ENCODE results near the gene ADGRE3. TPM values are rescaled to one million over a fixed set of nuclear protein-coding genes. Genes with fewer than 3 reads are reported as not detected.

The ADGRE3 gene
- total RNA-seq, 4 donors from 2014 or later = not detected

DNA sequence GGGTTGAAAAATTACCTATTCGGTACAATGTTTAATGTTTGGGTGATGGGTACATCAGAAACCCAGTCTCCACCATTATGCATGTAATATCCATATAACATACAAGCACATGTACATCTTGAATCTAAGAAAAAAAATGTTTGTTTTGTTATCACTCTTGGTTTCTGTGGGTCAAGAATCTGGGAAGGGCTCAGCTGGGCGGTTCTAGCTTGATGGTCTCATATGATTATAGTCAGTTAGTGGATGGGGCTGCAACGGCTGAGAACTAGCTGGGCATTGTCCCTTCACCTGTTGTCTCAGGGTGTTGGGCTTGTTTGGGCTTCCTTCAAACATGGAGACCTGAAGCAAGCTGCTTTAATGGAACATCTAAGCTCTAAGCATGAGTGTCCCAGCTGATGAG, 4.7 kb downstream of the ADGRE3 start:
- Histone ChIP-seq H3K4me1 (no peaks in the 10 kb centered on the region), H3K27ac (no peak overlapping the region), H3K9me3 (peaks cover 0 to 3% of the 10 kb centered on the region in 2 donors), H3K4me3 (no peak overlapping the region), H3K36me3 (no peaks in the 10 kb centered on the region), H3K27me3 (peaks cover 8% of the 10 kb centered on the region)
- intact Hi-C loops (cut with DNase I; ENCODE audit: low total_unique reads) = no loop called here
- WGBS, 2 donors (ENCODE audit: low coverage in 1 of 2) = 92 to 100% methylated on average over 1 to 3 of the region's 3 CpGs
- in situ Hi-C loops (cut with MboI; ENCODE audit: low pct_ligation_motif_present in 1 of 4, low pct_unique_long_range_greater_than_20kb in 1 of 4, low sequenced_read_pairs in 3 of 4) = no loop called here
- TF ChIP-seq, protein P1, sequence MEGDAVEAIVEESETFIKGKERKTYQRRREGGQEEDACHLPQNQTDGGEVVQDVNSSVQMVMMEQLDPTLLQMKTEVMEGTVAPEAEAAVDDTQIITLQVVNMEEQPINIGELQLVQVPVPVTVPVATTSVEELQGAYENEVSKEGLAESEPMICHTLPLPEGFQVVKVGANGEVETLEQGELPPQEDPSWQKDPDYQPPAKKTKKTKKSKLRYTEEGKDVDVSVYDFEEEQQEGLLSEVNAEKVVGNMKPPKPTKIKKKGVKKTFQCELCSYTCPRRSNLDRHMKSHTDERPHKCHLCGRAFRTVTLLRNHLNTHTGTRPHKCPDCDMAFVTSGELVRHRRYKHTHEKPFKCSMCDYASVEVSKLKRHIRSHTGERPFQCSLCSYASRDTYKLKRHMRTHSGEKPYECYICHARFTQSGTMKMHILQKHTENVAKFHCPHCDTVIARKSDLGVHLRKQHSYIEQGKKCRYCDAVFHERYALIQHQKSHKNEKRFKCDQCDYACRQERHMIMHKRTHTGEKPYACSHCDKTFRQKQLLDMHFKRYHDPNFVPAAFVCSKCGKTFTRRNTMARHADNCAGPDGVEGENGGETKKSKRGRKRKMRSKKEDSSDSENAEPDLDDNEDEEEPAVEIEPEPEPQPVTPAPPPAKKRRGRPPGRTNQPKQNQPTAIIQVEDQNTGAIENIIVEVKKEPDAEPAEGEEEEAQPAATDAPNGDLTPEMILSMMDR (IDR thresholded peaks at IDR 0.05) = no peak
- TF ChIP-seq POLR2AphosphoS5 (IDR thresholded peaks at IDR 0.05) (no peak), EP300 (IDR thresholded peaks at IDR 0.05; ENCODE audit: low read depth) (no peak), POLR2A (IDR thresholded peaks at IDR 0.05) (no peak)
- no peak for DNase-seq

DNA sequence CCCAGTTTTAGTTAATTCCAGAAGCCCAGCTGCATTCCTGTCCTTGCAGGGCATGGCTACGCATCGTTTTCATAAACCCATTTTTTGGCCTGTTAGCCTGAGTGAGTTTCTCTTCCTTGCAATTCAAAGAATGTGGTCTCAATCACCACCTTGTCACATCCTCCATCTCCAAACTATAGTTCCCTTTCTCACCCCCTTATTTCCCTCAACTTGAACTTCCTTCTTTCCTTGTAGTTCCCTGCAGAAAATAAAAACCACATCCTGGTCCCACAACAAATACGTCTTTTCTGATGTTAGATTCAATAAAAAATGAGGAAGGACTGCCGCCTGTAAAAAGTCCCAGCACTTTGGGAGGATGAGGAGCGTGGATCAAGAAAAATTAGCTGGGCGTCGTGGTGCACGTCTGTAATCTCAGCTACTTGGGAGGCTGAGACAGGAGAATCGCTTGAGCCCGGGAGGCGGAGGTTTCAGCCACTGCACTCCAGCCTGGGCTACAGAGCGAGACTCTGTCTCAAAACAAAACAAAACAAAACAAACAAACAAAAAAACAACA, 13.2 kb downstream of the ADGRE3 start:
- H3K4me3 ChIP-seq = no peak overlapping the region
- no peaks in the 10 kb centered on the region for H3K27me3 ChIP-seq
- no peak for TF ChIP-seq POLR2AphosphoS5 (IDR thresholded peaks at IDR 0.05)
- TF ChIP-seq, protein P1 (IDR thresholded peaks at IDR 0.05) = no peak
- no peak for TF ChIP-seq EP300 (IDR thresholded peaks at IDR 0.05; ENCODE audit: low read depth)
- TF ChIP-seq POLR2A (IDR thresholded peaks at IDR 0.05) = no peak
- intact Hi-C loops (cut with DNase I; ENCODE audit: low total_unique reads) (no loop called here), in situ Hi-C loops (cut with MboI; ENCODE audit: low pct_ligation_motif_present in 1 of 4, low pct_unique_long_range_greater_than_20kb in 1 of 4, low sequenced_read_pairs in 3 of 4) (no loop called here)
- no peak overlapping the region for H3K27ac ChIP-seq
- DNase-seq = no peak
- no peaks in the 10 kb centered on the region for H3K36me3 ChIP-seq
- H3K9me3 ChIP-seq = no peaks in the 10 kb centered on the region
- H3K4me1 ChIP-seq = no peaks in the 10 kb centered on the region
- WGBS, 2 donors (ENCODE audit: low coverage in 1 of 2) = 51 to 71% methylated on average over 5 to 12 of the region's 12 CpGs

DNA sequence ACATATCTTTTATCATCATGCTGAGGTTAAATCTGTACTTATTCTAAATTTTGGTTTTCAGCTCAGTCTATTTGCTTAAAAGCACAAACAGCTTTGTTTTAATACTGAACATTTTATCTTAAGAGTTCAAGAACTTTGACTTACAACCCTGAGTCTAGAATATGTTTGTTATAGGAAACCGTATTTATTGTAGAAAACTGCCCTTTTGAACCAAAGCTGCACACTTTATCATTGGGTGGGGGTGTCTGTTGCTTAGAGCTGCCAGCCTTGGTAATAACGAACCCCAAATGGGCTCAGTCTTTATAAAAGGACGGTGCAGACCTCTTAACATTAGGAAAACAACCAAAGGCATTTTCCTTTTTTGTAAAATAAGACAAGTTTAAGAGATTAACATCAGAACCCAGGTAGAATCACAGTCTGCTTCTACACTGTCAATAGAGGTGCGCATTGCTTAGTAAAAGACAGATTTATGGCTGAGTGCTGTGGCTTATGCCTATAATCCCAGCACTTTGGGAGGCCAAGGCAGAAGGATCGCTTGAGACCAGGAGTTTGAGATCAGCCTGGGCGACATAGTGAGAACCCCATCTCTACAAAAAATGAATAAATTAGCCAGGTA, 14.7 kb downstream of the ADGRE3 start:
- no peak overlapping the region for H3K4me3 ChIP-seq
- no peak overlapping the region for H3K27ac ChIP-seq
- DNase-seq = no peak
- no peaks in the 10 kb centered on the region for H3K27me3 ChIP-seq
- in situ Hi-C loops (cut with MboI; ENCODE audit: low pct_ligation_motif_present in 1 of 4, low pct_unique_long_range_greater_than_20kb in 1 of 4, low sequenced_read_pairs in 3 of 4) = no loop called here
- TF ChIP-seq, protein P1 (IDR thresholded peaks at IDR 0.05) = no peak
- TF ChIP-seq EP300 (IDR thresholded peaks at IDR 0.05; ENCODE audit: low read depth) (no peak), POLR2AphosphoS5 (IDR thresholded peaks at IDR 0.05) (no peak)
- H3K36me3 ChIP-seq = no peaks in the 10 kb centered on the region
- no peaks in the 10 kb centered on the region for H3K4me1 ChIP-seq
- intact Hi-C loops (cut with DNase I; ENCODE audit: low total_unique reads) = no loop called here
- WGBS, 2 donors (ENCODE audit: low coverage in 1 of 2) = 28 to 48% methylated on average over 3 to 6 of the region's 6 CpGs
- H3K9me3 ChIP-seq = no peaks in the 10 kb centered on the region

DNA sequence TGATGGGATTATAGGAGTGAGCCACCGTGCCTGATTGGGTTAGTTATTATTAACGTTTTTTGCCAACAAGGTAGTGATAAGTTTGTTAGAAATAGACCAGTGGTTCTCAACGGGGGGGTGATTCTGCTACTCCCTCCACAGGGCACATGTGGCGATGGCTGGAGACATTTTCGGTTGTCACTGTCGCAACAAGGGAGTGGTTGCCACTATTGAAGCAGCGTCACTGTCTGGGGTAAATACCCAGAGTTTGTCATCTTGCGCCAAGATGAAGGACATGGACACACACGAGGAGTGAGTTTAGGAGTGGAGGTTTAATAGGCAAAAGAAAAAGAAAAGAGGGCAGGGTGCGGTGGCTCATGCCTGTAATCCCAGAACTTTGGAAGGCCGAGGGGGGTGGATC, 18.9 kb downstream of the ADGRE3 start:
- DNase-seq = no peak
- intact Hi-C loops (cut with DNase I; ENCODE audit: low total_unique reads) (no loop called here), in situ Hi-C loops (cut with MboI; ENCODE audit: low pct_ligation_motif_present in 1 of 4, low pct_unique_long_range_greater_than_20kb in 1 of 4, low sequenced_read_pairs in 3 of 4) (no loop called here)
- H3K27me3 ChIP-seq = no peaks in the 10 kb centered on the region
- H3K36me3 ChIP-seq = no peaks in the 10 kb centered on the region
- no peaks in the 10 kb centered on the region for H3K9me3 ChIP-seq
- 75 to 81% methylated on average over 6 to 11 of the region's 11 CpGs for WGBS, 2 donors (ENCODE audit: low coverage in 1 of 2)
- no peak overlapping the region for H3K27ac ChIP-seq
- no peaks in the 10 kb centered on the region for H3K4me1 ChIP-seq
- H3K4me3 ChIP-seq = no peak overlapping the region
- no peak for TF ChIP-seq EP300 (IDR thresholded peaks at IDR 0.05; ENCODE audit: low read depth)
- TF ChIP-seq, protein P1 (IDR thresholded peaks at IDR 0.05) = no peak
- TF ChIP-seq POLR2A (IDR thresholded peaks at IDR 0.05) = no peak
- no peak for TF ChIP-seq POLR2AphosphoS5 (IDR thresholded peaks at IDR 0.05)

Measured in transverse colon (tissue), 4 donors.